Fibroblast of peridontal ligament (primary cell): ENCODE results near the gene PHACTR1.
"Not testable (repeated sequence)": the region's sequence is repeated elsewhere in the genome, so short reads cannot be mapped to it uniquely, and the experiment has no call there.

Experiments
- DNase-seq: peaks from one replicate; pipeline ENCODE4 v3.0.0-alpha.2; 2010; ENCODE audit errors: extremely low read depth

Gene PHACTR1

GRCh38 chr6:12716298-12716916 lies at the start of gene PHACTR1:
TSS of gene PHACTR1 (plus strand) at chr6:12716767.
- no peak for DNase-seq

- DNase-seq: no peak
Observed at GRCh38 chr6:12666886-12667285, 49.7 kb upstream of the PHACTR1 start.

GRCh38 chr6:12675931-12676330 lies 40.6 kb upstream of the PHACTR1 start:
- no peak for DNase-seq

GRCh38 chr6:12679341-12679740 lies 37.2 kb upstream of the PHACTR1 start:
- DNase-seq: no peak

- no peak for DNase-seq
Observed at GRCh38 chr6:12693122-12693521, 23.4 kb upstream of the PHACTR1 start.

GRCh38 chr6:12698298-12698697 lies 18.3 kb upstream of the PHACTR1 start:
- DNase-seq: no peak

GRCh38 chr6:12704946-12705345 lies 11.6 kb upstream of the PHACTR1 start:
- no peak for DNase-seq

- DNase-seq: no peak
Observed at GRCh38 chr6:12709116-12709515, 7.5 kb upstream of the PHACTR1 start.

GRCh38 chr6:12709556-12710232 lies 6.9 kb upstream of the PHACTR1 start:
- DNase-seq: no peak

GRCh38 chr6:12710921-12711320 lies 5.6 kb upstream of the PHACTR1 start:
- DNase-seq: no peak

GRCh38 chr6:12714022-12714421 lies 2.5 kb upstream of the PHACTR1 start:
- no peak for DNase-seq

- no peak for DNase-seq
Observed at GRCh38 chr6:12715437-12715836, 1.1 kb upstream of the PHACTR1 start.

- no peak for DNase-seq
Observed at GRCh38 chr6:12717356-12717755, 789 bp downstream of the PHACTR1 start.

GRCh38 chr6:12718015-12718414 lies 1.4 kb downstream of the PHACTR1 start:
- DNase-seq: no peak

- no peak for DNase-seq
Observed at GRCh38 chr6:12719017-12719416, 2.5 kb downstream of the PHACTR1 start.

- DNase-seq: no peak
Observed at GRCh38 chr6:12720310-12720709, 3.7 kb downstream of the PHACTR1 start.

GRCh38 chr6:12725263-12725662 lies 8.7 kb downstream of the PHACTR1 start:
- DNase-seq: no peak

GRCh38 chr6:12729467-12729866 lies 12.9 kb downstream of the PHACTR1 start:
- no peak for DNase-seq

GRCh38 chr6:12730809-12731208 lies 14.2 kb downstream of the PHACTR1 start:
- DNase-seq: not testable (repeated sequence)

GRCh38 chr6:12733876-12734275 lies 17.3 kb downstream of the PHACTR1 start:
- DNase-seq: no peak

- no peak for DNase-seq
Observed at GRCh38 chr6:12735786-12736185, 19.2 kb downstream of the PHACTR1 start.

- DNase-seq: no peak
Observed at GRCh38 chr6:12748411-12748810, 31.8 kb downstream of the PHACTR1 start.

- no peak for DNase-seq
Observed at GRCh38 chr6:12748815-12749521, 32.4 kb downstream of the PHACTR1 start.
